Right renal cortex interstitium (tissue), 3 donors: Measurements from ENCODE around the gene PINK1. TPM values are rescaled to one million over a fixed set of nuclear protein-coding genes. Genes with fewer than 3 reads are reported as not detected.

Experiments
- DNase-seq, 3 donors: peaks; one replicate each; pipeline ENCODE4 v3.0.0-alpha.2; 2013; ENCODE audit warnings: low read depth in 3 of 3, low spot score in 2 of 3
- polyA plus RNA-seq, 3 donors: library from polyadenylated mRNA; unstranded; fragments of 120-200 nt; gene quantifications; one replicate each; pipeline ENCODE4 v1.2.1, GENCODE V29; 2013; ENCODE audit not compliant: insufficient read length in 3 of 3

PINK1 gene
- polyA plus RNA-seq, 3 donors, result 70.1 to 83.7 (median 72.5) TPM

DNA sequence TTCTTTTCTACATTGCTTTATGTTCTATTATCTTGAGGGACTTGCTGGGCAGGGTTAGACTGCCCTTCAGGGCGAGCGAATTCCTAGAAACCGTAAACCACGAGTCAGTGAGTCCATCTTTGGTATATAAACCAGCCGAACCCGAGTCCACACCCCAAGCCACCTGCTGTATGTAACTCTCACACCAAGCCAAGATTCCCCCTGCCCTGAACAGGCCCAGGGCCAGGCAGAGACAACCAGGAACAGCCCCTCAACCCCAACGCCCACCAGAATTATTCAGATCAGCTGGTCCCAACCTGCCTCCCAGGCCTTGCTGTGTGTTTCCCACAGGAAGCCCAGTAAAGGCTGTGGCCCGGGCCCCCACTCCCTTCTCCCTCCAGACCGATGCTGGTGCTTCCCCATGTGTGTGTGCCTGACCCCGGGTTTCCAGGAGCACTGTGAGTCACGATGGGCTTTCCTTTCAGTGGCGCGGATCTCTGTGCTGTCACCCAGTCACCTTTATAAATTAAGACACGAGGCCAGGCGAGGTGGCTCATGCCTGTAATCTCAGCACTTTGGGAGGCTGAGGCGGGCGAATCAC lies 67.5 kb downstream of the PINK1 start:
- DNase-seq, result no peak

Other genes starting within 250 kb of the PINK1 start
- gene CAMK2N1, start 147.2 kb upstream of the PINK1 start, polyA plus RNA-seq, result 10 to 100 TPM; 69.0 to 73.5 (median 72.3) TPM
- 10 to 100 TPM; 33.8 to 36.4 (median 33.8) TPM for gene MUL1, start 125.3 kb upstream of the PINK1 start, polyA plus RNA-seq
- 1 to 10 TPM in 1 of 3 donors, under 1 TPM in 2; 0.67 to 1.5 (median 0.96) TPM for gene FAM43B, start 80.9 kb upstream of the PINK1 start, polyA plus RNA-seq
- gene CDA, start 44.4 kb upstream of the PINK1 start, polyA plus RNA-seq, result 1 to 10 TPM; 5.2 to 6.2 (median 6.1) TPM
- 100 to 1,000 TPM; 208 to 228 (median 226) TPM for gene DDOST, start 27.9 kb downstream of the PINK1 start, polyA plus RNA-seq
- 1 to 10 TPM; 3.5 to 4.9 (median 3.9) TPM for gene KIF17, start 84.5 kb downstream of the PINK1 start, polyA plus RNA-seq
- gene SH2D5, start 99.2 kb downstream of the PINK1 start, polyA plus RNA-seq, result 1 to 10 TPM in 2 of 3 donors, under 1 TPM in 1; 0.64 to 1.2 (median 1.2) TPM
- 100 to 1,000 TPM; 229 to 264 (median 263) TPM for gene HP1BP3, start 153.8 kb downstream of the PINK1 start, polyA plus RNA-seq